Peyer's patch (tissue), 4 donors: ENCODE data around the gene FOXO1. TPM values are rescaled to one million over a fixed set of nuclear protein-coding genes. Genes with fewer than 3 reads are reported as not detected.

Source experiments
- DNase-seq, 3 donors: peaks; one replicate each; pipeline ENCODE4 v3.0.0-alpha.2; 2017 to 2019
- H3K27ac ChIP-seq, 4 donors: fragments of 200-600 bp; sonication (generic); one replicate each; pipeline ENCODE4 v1.5.1; 2016 to 2019
- H3K27me3 ChIP-seq, 2 donors: fragments of 200-600 bp; sonication (generic); one replicate each; pipeline ENCODE4 v1.5.1; 2019
- H3K36me3 ChIP-seq, 3 donors: fragments of 200-600 bp; sonication (generic); one replicate each; pipeline ENCODE4 v1.5.1; 2016 to 2019
- H3K4me1 ChIP-seq, 4 donors: fragments of 200-600 bp; sonication (generic); one replicate each; pipeline ENCODE4 v1.5.1; 2016 to 2019
- H3K4me3 ChIP-seq, 4 donors: fragments of 200-600 bp; sonication (generic); 1 replicate in 3 of 4; 2 replicates in 1 of 4; pipeline ENCODE4 v1.5.1; 2016 to 2019; ENCODE audit warnings: mild to moderate bottlenecking in 1 of 4
- H3K9me3 ChIP-seq, 4 donors: fragments of 200-600 bp; sonication (generic); one replicate each; pipeline ENCODE4 v1.5.1; 2016 to 2019; ENCODE audit warnings: mild to moderate bottlenecking in 1 of 4
- POLR2A ChIP-seq, 2 donors: fragments of 450-650 bp; IDR thresholded peaks; one replicate each; pipeline ENCODE4 v1.5.1; 2017; ENCODE audit warnings: antibody characterized with exemption in 2 of 2, mild to moderate bottlenecking in 2 of 2, moderate library complexity in 2 of 2
- total RNA-seq, 4 donors: library from RNA; depleted of rRNA; stranded (reverse); fragments of >200 nt; gene quantifications; one replicate each; pipeline ENCODE4 v1.1.0, GENCODE V29; 2016
- TF ChIP-seq, protein P1 (sequence below), 6 experiments: fragments of 450-650 bp in 4 of 6; fragments of 200-600 bp in 2 of 6; sonication (generic) in 1 of 6; IDR thresholded peaks; one replicate each; pipeline ENCODE4 v1.5.1; 2017 to 2019; ENCODE audit warnings: antibody characterized with exemption in 6 of 6, mild to moderate bottlenecking in 3 of 6, moderate library complexity in 1 of 6

Gene FOXO1
- total RNA-seq, 4 donors from 2014 or later: 22.2 to 32.2 (median 26.8) TPM

DNA sequence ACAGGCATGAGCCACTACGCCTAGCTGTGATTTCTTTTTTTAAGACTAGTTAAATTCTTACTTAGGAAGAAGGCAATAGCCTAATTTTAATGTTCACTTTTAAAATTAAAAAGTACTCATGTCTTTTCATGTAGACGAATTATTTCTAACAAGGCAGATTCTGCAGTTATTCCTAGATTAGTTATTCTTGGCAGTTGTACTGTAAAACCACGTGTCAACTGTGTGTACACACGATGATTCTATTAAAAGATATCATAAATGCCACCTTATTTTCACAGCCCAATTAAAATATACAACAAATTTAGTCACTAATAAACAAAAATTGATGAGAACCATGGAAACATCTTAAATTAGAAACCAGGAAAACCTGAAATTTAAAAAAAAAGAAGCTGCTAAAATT is 10.6 kb upstream of the FOXO1 start:
- Histone ChIP-seq H3K9me3 (no peaks in the 10 kb centered on the region), H3K4me1 (peaks cover 0 to 6% (median 0%) of the 10 kb centered on the region in 4 donors), H3K27ac (no peak overlapping the region), H3K27me3 (no peaks in the 10 kb centered on the region), H3K36me3 (no peaks in the 10 kb centered on the region), H3K4me3 (no peak overlapping the region)
- TF ChIP-seq, protein P1, sequence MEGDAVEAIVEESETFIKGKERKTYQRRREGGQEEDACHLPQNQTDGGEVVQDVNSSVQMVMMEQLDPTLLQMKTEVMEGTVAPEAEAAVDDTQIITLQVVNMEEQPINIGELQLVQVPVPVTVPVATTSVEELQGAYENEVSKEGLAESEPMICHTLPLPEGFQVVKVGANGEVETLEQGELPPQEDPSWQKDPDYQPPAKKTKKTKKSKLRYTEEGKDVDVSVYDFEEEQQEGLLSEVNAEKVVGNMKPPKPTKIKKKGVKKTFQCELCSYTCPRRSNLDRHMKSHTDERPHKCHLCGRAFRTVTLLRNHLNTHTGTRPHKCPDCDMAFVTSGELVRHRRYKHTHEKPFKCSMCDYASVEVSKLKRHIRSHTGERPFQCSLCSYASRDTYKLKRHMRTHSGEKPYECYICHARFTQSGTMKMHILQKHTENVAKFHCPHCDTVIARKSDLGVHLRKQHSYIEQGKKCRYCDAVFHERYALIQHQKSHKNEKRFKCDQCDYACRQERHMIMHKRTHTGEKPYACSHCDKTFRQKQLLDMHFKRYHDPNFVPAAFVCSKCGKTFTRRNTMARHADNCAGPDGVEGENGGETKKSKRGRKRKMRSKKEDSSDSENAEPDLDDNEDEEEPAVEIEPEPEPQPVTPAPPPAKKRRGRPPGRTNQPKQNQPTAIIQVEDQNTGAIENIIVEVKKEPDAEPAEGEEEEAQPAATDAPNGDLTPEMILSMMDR (IDR thresholded peaks at IDR 0.05): no peak
- no peak for TF ChIP-seq POLR2A (IDR thresholded peaks at IDR 0.05)
- DNase-seq: no peak

- no peaks in the 10 kb centered on the region for H3K36me3 ChIP-seq
- DNase-seq: no peak
- no peak overlapping the region for H3K4me3 ChIP-seq
- H3K27ac ChIP-seq: no peak overlapping the region
- H3K27me3 ChIP-seq: no peaks in the 10 kb centered on the region
- peaks cover 0 to 6% (median 0%) of the 10 kb centered on the region in 4 donors for H3K4me1 ChIP-seq
- no peaks in the 10 kb centered on the region for H3K9me3 ChIP-seq
- TF ChIP-seq, protein P1 (IDR thresholded peaks at IDR 0.05): no peak
- no peak for TF ChIP-seq POLR2A (IDR thresholded peaks at IDR 0.05)
These were observed 9.6 kb upstream of the FOXO1 start for GRCh38 chr13:40676007-40676406.

DNA sequence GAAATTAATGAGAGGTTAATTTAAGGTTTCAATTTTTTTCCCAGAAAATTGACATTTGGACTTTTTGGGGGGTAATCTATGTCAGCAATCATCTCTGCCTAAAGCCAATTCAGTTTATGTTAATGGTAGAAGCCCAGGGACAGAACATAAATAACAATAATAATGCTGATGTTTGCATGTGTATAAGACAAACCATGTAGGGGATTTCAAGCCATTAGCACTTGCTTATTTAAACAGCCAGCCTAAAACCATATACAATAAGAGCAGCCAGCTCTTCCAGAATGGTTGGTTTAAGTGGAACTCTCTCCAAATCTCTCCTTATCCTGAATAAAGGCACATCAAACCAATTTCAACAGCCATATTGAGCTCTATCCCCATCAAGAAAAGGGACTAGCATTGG is 7.0 kb upstream of the FOXO1 start:
- Histone ChIP-seq H3K4me3 (no peak overlapping the region), H3K9me3 (no peaks in the 10 kb centered on the region), H3K4me1 (peaks cover 0 to 6% (median under 1%) of the 10 kb centered on the region in 4 donors), H3K36me3 (no peaks in the 10 kb centered on the region), H3K27me3 (no peaks in the 10 kb centered on the region), H3K27ac (no peak overlapping the region)
- DNase-seq: no peak
- TF ChIP-seq, protein P1 (IDR thresholded peaks at IDR 0.05): no peak
- no peak for TF ChIP-seq POLR2A (IDR thresholded peaks at IDR 0.05)

- no peaks in the 10 kb centered on the region for H3K27me3 ChIP-seq
- H3K9me3 ChIP-seq: no peaks in the 10 kb centered on the region
- H3K36me3 ChIP-seq: no peaks in the 10 kb centered on the region
- DNase-seq: no peak
- peaks cover 0 to 6% (median 3%) of the 10 kb centered on the region in 4 donors for H3K4me1 ChIP-seq
- H3K4me3 ChIP-seq: no peak overlapping the region
- H3K27ac ChIP-seq: no peak overlapping the region
- TF ChIP-seq POLR2A (IDR thresholded peaks at IDR 0.05): no peak
- TF ChIP-seq, protein P1 (IDR thresholded peaks at IDR 0.05): no peak
These were observed 6.4 kb upstream of the FOXO1 start for GRCh38 chr13:40672765-40673397.

DNA sequence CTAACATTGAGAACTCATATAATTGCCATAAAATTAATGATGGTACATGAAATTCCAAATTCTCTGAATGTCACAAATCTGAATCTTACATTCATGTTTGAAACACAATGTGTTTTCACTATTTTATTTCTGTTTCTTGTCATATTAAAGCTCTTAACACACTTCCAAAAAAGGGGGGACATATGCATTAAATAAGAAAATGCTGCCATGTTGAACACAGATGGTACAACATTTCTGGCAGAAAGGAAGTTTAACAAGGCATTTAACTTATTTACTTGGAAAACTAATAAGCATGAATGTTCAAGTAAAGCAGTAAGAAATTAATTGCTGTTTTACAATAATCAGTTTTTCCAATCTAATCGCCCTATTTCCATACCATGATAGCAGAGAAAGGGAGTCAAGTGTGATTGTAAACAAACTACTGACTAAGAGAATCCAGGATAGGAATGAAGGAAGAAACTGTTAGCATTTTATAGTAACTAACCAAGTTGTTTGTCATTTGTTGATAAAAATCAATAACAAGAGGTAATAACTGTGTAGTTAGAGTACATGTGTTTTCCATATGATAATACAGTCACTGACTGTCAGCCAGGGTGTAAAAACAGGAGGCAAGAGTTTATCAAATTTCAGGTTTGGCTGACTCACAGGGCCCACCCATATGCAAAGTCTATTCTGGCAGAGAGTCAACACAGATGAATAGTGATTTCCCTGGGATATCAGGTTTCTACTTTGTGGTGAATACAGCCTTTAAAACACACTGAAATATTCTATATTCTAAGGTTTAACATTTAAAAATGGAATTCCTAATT is 5.7 kb upstream of the FOXO1 start:
- no peak for TF ChIP-seq POLR2A (IDR thresholded peaks at IDR 0.05)
- TF ChIP-seq, protein P1 (IDR thresholded peaks at IDR 0.05): no peak
- H3K27me3 ChIP-seq: no peaks in the 10 kb centered on the region
- H3K27ac ChIP-seq: no peak overlapping the region
- H3K4me1 ChIP-seq: peaks cover 0 to 11% (median 5%) of the 10 kb centered on the region in 4 donors
- no peaks in the 10 kb centered on the region for H3K36me3 ChIP-seq
- no peak for DNase-seq
- H3K4me3 ChIP-seq: no peak overlapping the region
- H3K9me3 ChIP-seq: no peaks in the 10 kb centered on the region
